Osteoblast (primary cell): ENCODE data around the gene ZC3H10. TPM values are rescaled to one million over a fixed set of nuclear protein-coding genes. Genes with fewer than 3 reads are reported as not detected.

Experiments
- DNase-seq: peaks from one replicate; pipeline ENCODE4 v3.0.0; 2011; ENCODE audit warnings: low spot score, mixed read lengths; ENCODE audit not compliant: insufficient read length; ENCODE audit errors: missing footprints
- H2AFZ ChIP-seq: 2 replicates; pipeline ENCODE4 v1.6.0; 2011; ENCODE audit warnings: mild to moderate bottlenecking, low read length
- H3K27ac ChIP-seq: 2 replicates; pipeline ENCODE4 v1.5.1; 2011; ENCODE audit warnings: mild to moderate bottlenecking, low read depth, low read length, moderate library complexity
- H3K27me3 ChIP-seq: 2 replicates; pipeline ENCODE4 v1.6.0; 2012; ENCODE audit warnings: mild to moderate bottlenecking, control low read depth, inconsistent platforms, low read length, moderate library complexity; ENCODE audit not compliant: insufficient read depth
- H3K36me3 ChIP-seq: 2 replicates; pipeline ENCODE4 v1.5.1; 2011; ENCODE audit warnings: mild to moderate bottlenecking, low read length, control low read depth, moderate library complexity; ENCODE audit not compliant: insufficient read depth
- H3K4me1 ChIP-seq: 2 replicates; pipeline ENCODE4 v1.5.1; 2011; ENCODE audit warnings: mild to moderate bottlenecking, low read length, control low read depth, moderate library complexity; ENCODE audit not compliant: insufficient read depth
- H3K4me2 ChIP-seq: 2 replicates; pipeline ENCODE4 v1.6.0; 2011; ENCODE audit warnings: mild to moderate bottlenecking, low read length; ENCODE audit not compliant: insufficient read depth
- H3K4me3 ChIP-seq: fragments of 200-600 bp; sonication (generic); 3 replicates; pipeline ENCODE4 v1.5.1; 2012; ENCODE audit warnings: mild to moderate bottlenecking, low read length, inconsistent platforms; ENCODE audit not compliant: insufficient read depth
- H3K79me2 ChIP-seq: 2 replicates; pipeline ENCODE4 v1.6.0; 2012; ENCODE audit warnings: mild to moderate bottlenecking, low read length, control low read depth, inconsistent platforms; ENCODE audit not compliant: insufficient read depth
- H3K9me3 ChIP-seq: 2 replicates; pipeline ENCODE4 v1.5.1; 2011; ENCODE audit warnings: low read depth, low read length, control low read depth
- H4K20me1 ChIP-seq: 2 replicates; pipeline ENCODE4 v1.6.0; 2012; ENCODE audit warnings: mild to moderate bottlenecking, low read length, control low read depth; ENCODE audit not compliant: insufficient read depth
- CTCF ChIP-seq: IDR thresholded peaks from 2 replicates; pipeline ENCODE4 v1.5.1; 2011; ENCODE audit warnings: mild to moderate bottlenecking, low read depth, low read length, moderate library complexity; ENCODE audit errors: extremely low read depth
- total RNA-seq: library from RNA; depleted of rRNA; stranded (reverse); fragments of >200 nt; gene quantifications from 2 replicates; pipeline ENCODE4 v1.2.3, GENCODE V29; 2012

The ZC3H10 gene
- total RNA-seq, 1 donor: 9.0 TPM

GRCh38 chr12:56163533-56164344 is 45.7 kb downstream of the ZC3H10 start:
- Histone ChIP-seq H3K36me3 (peaks cover 81% of the 10 kb centered on the region), H2AFZ (no peak overlapping the region), H4K20me1 (peaks cover 44% of the 10 kb centered on the region), H3K79me2 (peaks cover 33% of the 10 kb centered on the region), H3K4me2 (no peak overlapping the region), H3K4me3 (no peak overlapping the region), H3K27ac (no peak overlapping the region), H3K4me1 (peaks cover 19% of the 10 kb centered on the region), H3K27me3 (no peaks in the 10 kb centered on the region), H3K9me3 (no peaks in the 10 kb centered on the region)
- no peak for DNase-seq
- no peak for TF ChIP-seq CTCF

- peaks cover 27% of the 10 kb centered on the region for H3K79me2 ChIP-seq
- no peak overlapping the region for H2AFZ ChIP-seq
- no peak for TF ChIP-seq CTCF
- no peak overlapping the region for H3K4me2 ChIP-seq
- no peak overlapping the region for H3K27ac ChIP-seq
- H3K36me3 ChIP-seq: peaks cover 78% of the 10 kb centered on the region
- H4K20me1 ChIP-seq: peaks cover 38% of the 10 kb centered on the region
- peaks cover 19% of the 10 kb centered on the region for H3K4me1 ChIP-seq
- DNase-seq: no peak
- H3K27me3 ChIP-seq: no peaks in the 10 kb centered on the region
- no peaks in the 10 kb centered on the region for H3K9me3 ChIP-seq
- H3K4me3 ChIP-seq: no peak overlapping the region
Observed at GRCh38 chr12:56164345-56164729, 46.3 kb downstream of the ZC3H10 start.

- Histone ChIP-seq H3K4me3 (no peak overlapping the region), H2AFZ (no peak overlapping the region), H3K9me3 (no peaks in the 10 kb centered on the region), H3K4me1 (peaks cover 9% of the 10 kb centered on the region), H3K4me2 (no peak overlapping the region), H3K79me2 (peaks cover 17% of the 10 kb centered on the region), H3K36me3 (peaks cover 78% of the 10 kb centered on the region), H4K20me1 (peaks cover 27% of the 10 kb centered on the region), H3K27me3 (no peaks in the 10 kb centered on the region), H3K27ac (no peak overlapping the region)
- no peak for TF ChIP-seq CTCF
- no peak for DNase-seq
Observed at GRCh38 chr12:56165369-56165768, 47.3 kb downstream of the ZC3H10 start.

- no peaks in the 10 kb centered on the region for H4K20me1 ChIP-seq
- no peaks in the 10 kb centered on the region for H3K4me1 ChIP-seq
- peaks cover 76% of the 10 kb centered on the region for H3K36me3 ChIP-seq
- no peak overlapping the region for H3K4me3 ChIP-seq
- no peaks in the 10 kb centered on the region for H3K9me3 ChIP-seq
- no peak overlapping the region for H2AFZ ChIP-seq
- no peaks in the 10 kb centered on the region for H3K27me3 ChIP-seq
- no peak overlapping the region for H3K4me2 ChIP-seq
- DNase-seq: no peak
- no peaks in the 10 kb centered on the region for H3K79me2 ChIP-seq
- no peak for TF ChIP-seq CTCF
- H3K27ac ChIP-seq: no peak overlapping the region
Observed at GRCh38 chr12:56169229-56169759, 51.2 kb downstream of the ZC3H10 start.
